DOHH2 (cell line): ENCODE measurements around the gene IL10RB.

ENCODE experiments used
- H3F3A ChIP-seq: fragments of 200-600 bp; sonication (generic), shearing (Covaris generic); 2 replicates; pipeline ENCODE4 v1.6.0; 2016; ENCODE audit warnings: antibody characterized with exemption, mild to moderate bottlenecking; ENCODE audit not compliant: control insufficient read depth, insufficient read depth
- H3K27ac ChIP-seq: fragments of 200-600 bp; sonication (generic); 2 replicates; pipeline ENCODE4 v1.5.1; 2014; ENCODE audit warnings: low read depth, mild to moderate bottlenecking, low read length, moderate library complexity
- H3K27me3 ChIP-seq: fragments of 200-600 bp; sonication (generic); 2 replicates; pipeline ENCODE4 v1.6.1; 2014; ENCODE audit warnings: mild to moderate bottlenecking, low read length, mixed read lengths; ENCODE audit not compliant: control insufficient read depth
- H3K36me3 ChIP-seq: fragments of 200-600 bp; sonication (generic); 2 replicates; pipeline ENCODE4 v1.6.1; 2014; ENCODE audit warnings: mild to moderate bottlenecking, low read length, moderate library complexity, mixed read lengths; ENCODE audit not compliant: control insufficient read depth
- H3K4me1 ChIP-seq: fragments of 200-600 bp; sonication (generic); 2 replicates; pipeline ENCODE4 v1.6.1; 2014; ENCODE audit warnings: mild to moderate bottlenecking, low read length, mixed read lengths; ENCODE audit not compliant: control insufficient read depth
- H3K4me2 ChIP-seq: fragments of 200-600 bp; sonication (generic); 2 replicates; pipeline ENCODE4 v1.6.0; 2014; ENCODE audit warnings: mild to moderate bottlenecking, low read length, moderate library complexity
- H3K4me3 ChIP-seq: fragments of 200-600 bp; sonication (generic); 2 replicates; pipeline ENCODE4 v1.5.1; 2014; ENCODE audit warnings: mild to moderate bottlenecking, low read length, mixed read lengths
- H3K79me2 ChIP-seq: fragments of 200-600 bp; sonication (generic); 2 replicates; pipeline ENCODE4 v1.6.1; 2014; ENCODE audit warnings: mild to moderate bottlenecking, low read length, mixed read lengths; ENCODE audit not compliant: control insufficient read depth
- H3K9me2 ChIP-seq: fragments of 200-600 bp; sonication (generic); replicated peaks from 2 replicates; pipeline ENCODE4 v1.6.1; 2014; ENCODE audit warnings: mild to moderate bottlenecking, low read length, mixed read lengths; ENCODE audit not compliant: control insufficient read depth
- H3K9me3 ChIP-seq: fragments of 200-600 bp; sonication (generic); 2 replicates; pipeline ENCODE4 v1.6.1; 2014; ENCODE audit warnings: antibody characterized with exemption, low read length, mixed read lengths; ENCODE audit not compliant: control insufficient read depth, insufficient read depth
- H4K20me1 ChIP-seq: fragments of 200-600 bp; sonication (generic); 2 replicates; pipeline ENCODE4 v1.6.0; 2014; ENCODE audit warnings: low read depth, mild to moderate bottlenecking, antibody characterized with exemption, low read length, moderate library complexity; ENCODE audit not compliant: control insufficient read depth, insufficient read depth
- CTCF ChIP-seq: fragments of 200-600 bp; sonication (generic); IDR thresholded peaks from one replicate; pipeline ENCODE4 v1.5.1; 2014; ENCODE audit warnings: antibody characterized with exemption, mild to moderate bottlenecking, low read depth, low read length; ENCODE audit not compliant: poor library complexity, severe bottlenecking
- EZH2phosphoT487 ChIP-seq: fragments of 200-600 bp; sonication (generic); IDR thresholded peaks from 2 replicates; pipeline ENCODE4 v1.6.1; 2017; ENCODE audit warnings: borderline replicate concordance, mild to moderate bottlenecking, antibody characterized with exemption, low read length, moderate library complexity, mixed read lengths

The IL10RB gene

DNA sequence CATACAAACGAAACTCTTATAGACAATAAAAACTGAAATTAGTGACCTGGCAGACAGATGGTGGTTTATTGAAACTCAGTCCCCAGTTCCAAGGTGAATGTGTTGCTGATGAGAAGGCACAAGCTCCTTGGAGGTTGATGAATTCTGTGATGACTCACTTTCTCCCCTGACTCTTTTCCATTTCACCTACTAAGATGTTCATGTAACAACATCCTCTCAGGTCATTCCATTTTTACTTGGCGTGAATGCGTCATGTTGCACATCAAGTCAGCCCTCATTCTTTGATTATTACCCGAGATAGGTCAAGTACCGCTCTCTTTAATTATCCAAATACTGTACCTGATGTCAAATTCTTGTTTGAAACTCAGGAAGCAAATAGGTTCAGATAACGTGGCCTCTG lies 10.1 kb upstream of the IL10RB start:
- Histone ChIP-seq H3K4me2 (no peak overlapping the region), H3K9me3 (no peaks in the 10 kb centered on the region), H3K4me3 (no peak overlapping the region), H3K27ac (no peak overlapping the region), H3K4me1 (peaks cover 6% of the 10 kb centered on the region), H3F3A (peaks cover 8% of the 10 kb centered on the region), H4K20me1 (no peaks in the 10 kb centered on the region), H3K79me2 (peaks cover 7% of the 10 kb centered on the region), H3K9me2 (no peaks in the 10 kb centered on the region), H3K36me3 (peaks cover 91% of the 10 kb centered on the region), H3K27me3 (no peaks in the 10 kb centered on the region)
- TF ChIP-seq EZH2phosphoT487 (no peak), CTCF (no peak)

DNA sequence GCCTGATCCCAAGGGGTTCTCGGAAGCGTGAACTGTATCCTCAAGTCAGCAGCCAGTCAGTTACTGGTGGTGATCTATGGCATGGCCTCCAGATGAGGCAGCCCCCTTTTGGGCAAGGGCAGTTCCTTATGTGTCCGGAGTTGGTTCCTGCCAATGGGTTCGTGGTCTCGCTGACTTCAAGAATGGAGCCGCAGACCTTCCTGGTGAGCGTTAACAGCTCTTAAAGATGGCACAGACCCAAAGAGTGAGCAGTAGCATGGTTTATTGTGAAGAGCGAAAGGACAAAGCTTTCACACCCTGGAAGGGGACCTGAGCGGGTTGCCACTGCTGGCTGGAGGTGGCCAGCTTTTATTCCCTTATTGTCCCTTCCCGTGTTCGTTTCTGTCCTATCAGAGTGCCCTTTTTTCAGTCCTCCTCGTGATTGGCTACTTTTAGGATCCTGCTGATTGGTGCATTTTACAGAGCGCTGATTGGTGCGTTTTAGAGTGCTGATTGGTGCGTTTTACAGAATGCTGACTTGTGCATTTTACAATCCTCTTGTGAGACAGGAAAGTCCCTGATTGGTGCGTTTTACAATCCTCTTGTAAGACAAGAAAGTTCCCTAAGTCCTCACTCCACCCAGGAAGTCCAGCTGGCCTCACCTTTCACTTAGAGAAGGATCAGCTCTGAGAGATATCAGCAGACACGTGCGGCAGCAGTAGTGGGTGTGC lies 8.9 kb upstream of the IL10RB start:
- Histone ChIP-seq H3F3A (peaks cover 8% of the 10 kb centered on the region), H4K20me1 (no peaks in the 10 kb centered on the region), H3K4me1 (peaks cover 12% of the 10 kb centered on the region), H3K4me2 (no peak overlapping the region), H3K9me3 (no peaks in the 10 kb centered on the region), H3K36me3 (peaks cover 80% of the 10 kb centered on the region), H3K79me2 (peaks cover 7% of the 10 kb centered on the region), H3K27me3 (no peaks in the 10 kb centered on the region), H3K27ac (no peak overlapping the region), H3K4me3 (no peak overlapping the region), H3K9me2 (no peaks in the 10 kb centered on the region)
- TF ChIP-seq CTCF (no peak), EZH2phosphoT487 (no peak)

GRCh38 chr21:33258475-33258874 lies 7.7 kb upstream of the IL10RB start:
- Histone ChIP-seq H3K27ac (no peak overlapping the region), H3K27me3 (no peaks in the 10 kb centered on the region), H3K4me2 (no peak overlapping the region), H4K20me1 (no peaks in the 10 kb centered on the region), H3F3A (peaks cover 8% of the 10 kb centered on the region), H3K9me2 (no peaks in the 10 kb centered on the region), H3K4me1 (peaks cover 12% of the 10 kb centered on the region), H3K79me2 (peaks cover 14% of the 10 kb centered on the region), H3K9me3 (no peaks in the 10 kb centered on the region), H3K4me3 (no peak overlapping the region), H3K36me3 (peaks cover 80% of the 10 kb centered on the region)
- TF ChIP-seq EZH2phosphoT487 (no peak), CTCF (no peak)
